IPS-11a (cell line): ENCODE results near the gene CAPN8.

ENCODE experiments used
- H3K4me3 ChIP-seq: one replicate; pipeline ENCODE4 v1.5.1; 2013; ENCODE audit warnings: low read depth, low read length, control low read depth

Gene CAPN8

DNA sequence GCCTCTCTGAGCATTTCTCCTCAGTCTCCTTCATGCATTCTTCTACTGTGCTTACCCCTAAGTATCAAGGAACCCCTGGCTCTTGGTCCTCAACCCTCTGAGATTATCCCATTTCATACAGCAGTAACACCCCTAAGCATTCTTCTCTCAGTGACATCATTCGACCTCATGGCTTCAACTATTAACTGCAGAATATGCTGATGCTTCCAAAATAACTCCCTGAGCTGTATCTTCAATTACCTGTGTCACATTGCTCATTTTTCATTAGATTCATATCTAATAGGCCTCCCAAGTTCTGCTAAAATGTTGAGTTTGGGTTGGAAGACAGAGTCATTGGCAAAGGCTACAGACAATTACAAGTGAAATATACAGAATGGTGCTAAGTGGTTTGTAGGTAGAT is 7.5 kb downstream of the CAPN8 start:
- H3K4me3 ChIP-seq, result no peak overlapping the region

GRCh38 chr1:223654083-223654482 is 11.4 kb downstream of the CAPN8 start:
- H3K4me3 ChIP-seq, result no peak overlapping the region

- no peak overlapping the region for H3K4me3 ChIP-seq
Observed at GRCh38 chr1:223653431-223653830, 12.1 kb downstream of the CAPN8 start.

- no peak overlapping the region for H3K4me3 ChIP-seq
Observed at GRCh38 chr1:223653015-223653414, 12.5 kb downstream of the CAPN8 start.

- no peak overlapping the region for H3K4me3 ChIP-seq
Observed at GRCh38 chr1:223652436-223652941, 13.0 kb downstream of the CAPN8 start.

DNA sequence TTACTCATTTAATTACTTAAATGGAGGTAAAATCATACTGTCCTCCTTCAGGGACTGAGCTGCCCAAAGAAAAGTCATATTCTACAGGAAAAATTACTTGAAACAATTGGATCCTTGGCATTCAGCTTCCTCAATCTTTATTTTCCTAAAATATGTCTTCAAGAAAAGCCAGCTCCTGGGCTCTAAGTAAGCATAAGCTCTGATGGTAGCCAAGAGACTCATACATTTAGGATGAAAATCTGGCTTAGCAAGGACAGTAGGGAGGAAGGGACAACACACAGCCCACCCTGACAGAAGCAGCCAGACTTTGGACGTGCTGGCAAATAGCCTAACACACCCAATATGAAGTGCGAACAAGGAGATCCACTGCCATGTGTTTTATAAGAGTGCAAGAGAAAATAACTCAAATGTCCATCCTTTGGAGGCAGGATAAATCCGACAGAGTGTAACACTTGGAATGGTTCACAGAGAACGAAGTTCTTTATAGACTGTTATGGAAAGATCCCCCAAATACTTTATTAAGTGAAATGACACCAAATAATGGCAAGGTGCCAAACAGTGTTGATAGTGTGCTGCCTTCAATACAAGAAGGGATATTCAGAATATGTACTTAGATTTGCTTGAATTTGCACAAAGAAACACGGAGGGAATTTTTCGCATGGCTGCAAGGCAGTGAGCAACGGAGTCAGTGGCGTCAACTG is 14.1 kb downstream of the CAPN8 start:
- no peak overlapping the region for H3K4me3 ChIP-seq

GRCh38 chr1:223650465-223650864 is 15.0 kb downstream of the CAPN8 start:
- no peak overlapping the region for H3K4me3 ChIP-seq

DNA sequence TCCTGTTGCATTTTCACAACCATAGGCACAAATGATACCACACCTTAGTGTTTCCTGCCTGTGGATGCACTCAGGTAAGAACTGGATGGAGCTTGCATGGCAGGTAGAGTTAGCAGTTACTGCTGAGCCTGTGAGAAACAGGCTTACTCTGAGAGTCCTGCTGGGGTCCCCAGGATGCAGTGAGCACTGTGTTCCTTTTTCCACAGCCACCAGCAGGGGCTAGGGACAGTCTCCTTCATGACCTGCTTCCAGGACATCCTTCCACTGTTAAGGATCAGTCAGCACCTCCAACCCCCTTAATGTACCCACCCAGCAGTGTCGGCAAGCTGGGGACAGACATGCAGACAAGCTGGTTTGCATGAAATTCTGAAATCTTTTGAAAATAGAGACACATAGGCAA is 16.3 kb downstream of the CAPN8 start:
- H3K4me3 ChIP-seq, result no peak overlapping the region

DNA sequence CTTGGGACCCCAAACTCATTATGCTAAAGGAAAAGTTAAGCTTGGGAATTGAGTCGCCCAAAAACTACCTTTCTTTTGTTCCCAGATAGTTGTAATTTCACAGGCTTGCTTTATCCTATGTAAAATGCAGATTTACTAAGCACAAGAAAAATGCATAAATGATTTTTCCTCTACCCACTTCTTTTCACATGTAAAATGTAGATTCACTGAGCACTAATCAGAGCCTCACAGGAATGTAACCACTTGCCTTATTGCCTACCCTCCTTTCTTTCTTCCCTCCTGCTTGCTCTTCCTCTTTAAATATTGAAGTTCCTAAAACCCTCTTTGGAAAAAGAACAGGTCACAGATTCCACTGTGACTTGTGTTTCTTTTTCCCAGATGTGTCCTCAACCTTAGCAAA is 18.3 kb downstream of the CAPN8 start:
- H3K4me3 ChIP-seq, result no peak overlapping the region

GRCh38 chr1:223645903-223646302 is 19.6 kb downstream of the CAPN8 start:
- H3K4me3 ChIP-seq, result no peak overlapping the region

GRCh38 chr1:223642237-223642636 is 23.3 kb downstream of the CAPN8 start:
- H3K4me3 ChIP-seq, result no peak overlapping the region

GRCh38 chr1:223641523-223642039 is 23.9 kb downstream of the CAPN8 start:
- no peak overlapping the region for H3K4me3 ChIP-seq

- H3K4me3 ChIP-seq, result no peak overlapping the region
Observed at GRCh38 chr1:223639331-223639749, 26.2 kb downstream of the CAPN8 start.

- H3K4me3 ChIP-seq, result no peak overlapping the region
Observed at GRCh38 chr1:223635236-223635635, 30.3 kb downstream of the CAPN8 start.

DNA sequence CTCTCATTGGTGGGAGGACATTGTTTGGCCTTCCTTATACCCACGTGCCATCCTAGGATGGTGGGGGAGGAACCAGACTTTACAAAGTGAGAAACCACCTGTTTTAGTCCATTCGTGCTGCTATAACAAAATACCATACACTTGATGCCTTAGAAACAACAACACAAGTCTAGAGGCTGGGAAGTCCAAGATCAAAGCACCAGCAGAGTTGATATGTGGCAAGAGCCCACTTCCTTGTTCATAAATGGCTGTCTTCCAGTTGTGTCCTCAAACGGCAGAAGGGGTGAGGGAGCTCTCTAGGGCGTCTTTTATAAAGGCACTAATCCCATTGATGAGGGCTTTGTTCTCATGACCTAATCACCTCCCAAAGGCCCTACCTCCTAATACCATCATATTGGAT is 31.1 kb downstream of the CAPN8 start:
- H3K4me3 ChIP-seq, result no peak overlapping the region

- no peak overlapping the region for H3K4me3 ChIP-seq
Observed at GRCh38 chr1:223631956-223632355, 33.5 kb downstream of the CAPN8 start.

DNA sequence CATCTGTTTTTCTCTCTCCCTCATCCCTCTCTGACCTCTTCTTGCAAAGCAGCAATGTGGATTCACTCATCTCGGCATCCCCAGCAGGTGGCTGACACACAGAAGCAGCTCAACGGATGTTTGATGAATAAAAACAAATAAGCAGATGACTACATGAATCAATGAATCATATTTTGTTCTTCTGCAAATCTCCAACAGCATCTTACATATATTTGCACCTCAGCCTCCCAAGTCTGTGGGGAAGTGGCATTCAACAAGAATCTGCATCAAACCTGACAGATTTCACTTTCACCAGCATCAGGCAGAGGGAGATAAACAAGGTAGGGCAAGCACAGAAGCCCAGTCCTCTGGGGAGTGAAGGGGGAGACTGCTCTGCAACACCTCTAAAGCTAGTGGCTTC is 34.0 kb downstream of the CAPN8 start:
- no peak overlapping the region for H3K4me3 ChIP-seq

DNA sequence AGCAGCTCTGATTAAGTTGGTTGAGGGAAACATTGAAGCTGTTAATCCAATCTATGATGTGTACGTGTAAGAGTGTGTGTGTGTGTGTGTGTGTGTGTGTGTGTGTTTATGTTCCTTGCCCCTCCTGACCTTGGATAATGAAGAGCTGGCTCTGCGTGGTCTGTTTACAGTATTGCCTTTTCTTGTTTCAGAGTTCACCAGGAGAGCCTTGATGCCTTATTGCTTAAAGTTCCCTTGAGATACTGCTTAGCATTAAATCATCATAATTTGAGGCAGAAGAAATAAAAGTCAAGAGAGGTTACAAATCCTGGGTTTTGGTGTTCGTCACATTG is 36.4 kb downstream of the CAPN8 start:
- H3K4me3 ChIP-seq, result no peak overlapping the region

DNA sequence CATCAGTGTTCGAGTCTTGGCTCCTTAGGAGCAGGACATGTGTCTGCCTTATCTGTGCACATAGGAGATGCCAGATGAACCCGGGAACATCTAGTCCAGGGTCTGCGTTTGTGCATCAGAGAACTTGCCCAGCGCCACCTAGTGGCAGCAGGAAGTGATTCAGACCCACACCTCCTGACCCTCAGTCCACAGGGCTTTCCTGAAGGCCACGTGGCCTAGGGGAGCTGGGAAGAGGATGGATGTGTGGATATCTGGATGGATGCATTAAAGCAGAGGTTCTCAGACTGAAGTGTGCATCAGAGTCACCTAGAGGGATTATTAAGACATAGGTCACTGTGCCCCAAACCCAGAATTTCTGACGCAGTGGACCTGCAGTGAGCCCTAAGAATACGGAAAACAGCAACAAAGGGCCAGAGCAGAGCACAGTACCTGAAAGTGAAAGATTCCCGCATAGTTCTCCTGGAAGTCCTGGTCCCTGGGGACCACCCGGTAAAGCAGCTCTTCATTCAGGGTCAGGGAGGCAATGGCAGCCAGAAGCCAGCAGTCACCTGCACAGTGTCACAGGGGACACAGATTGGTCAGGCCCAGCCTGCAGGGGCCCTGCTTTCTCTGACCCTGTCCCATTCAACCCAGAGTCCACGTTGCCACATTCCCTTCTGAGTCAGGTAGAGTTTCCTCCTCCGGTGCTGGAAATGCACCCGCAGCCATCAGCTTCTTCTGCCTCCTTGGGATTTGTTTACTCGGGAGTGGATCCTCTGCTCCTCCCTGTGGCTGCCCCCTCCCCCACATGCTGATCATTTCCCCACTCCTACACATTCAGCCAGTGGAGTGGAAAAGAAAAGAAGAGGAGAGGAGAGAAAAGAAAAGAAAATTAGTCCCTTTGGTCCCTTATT is 37.0 kb downstream of the CAPN8 start:
- no peak overlapping the region for H3K4me3 ChIP-seq

- no peak overlapping the region for H3K4me3 ChIP-seq
Observed at GRCh38 chr1:223622132-223622842, 43.2 kb downstream of the CAPN8 start.

GRCh38 chr1:223621312-223621734 is 44.2 kb downstream of the CAPN8 start:
- H3K4me3 ChIP-seq, result no peak overlapping the region
